Parathyroid adenoma (tissue), 2 donors: Measurements from ENCODE around the gene UBE2H.

Experiments
- H2AFZ ChIP-seq: fragments of 300-600 bp; sonication (generic); one replicate; pipeline ENCODE4 v1.7.0; 2017; ENCODE audit warnings: antibody characterized with exemption, mild to moderate bottlenecking
- H3K27ac ChIP-seq: fragments of 300-600 bp; sonication (generic); one replicate; pipeline ENCODE4 v1.7.0; 2017
- H3K27me3 ChIP-seq: fragments of 300-600 bp; sonication (generic); one replicate; pipeline ENCODE4 v1.7.0; 2017; ENCODE audit warnings: low read length; ENCODE audit not compliant: control insufficient read depth, insufficient read depth
- H3K36me3 ChIP-seq: fragments of 300-600 bp; sonication (generic); one replicate; pipeline ENCODE4 v1.7.0; 2017; ENCODE audit warnings: low read length; ENCODE audit not compliant: control insufficient read depth, insufficient read depth
- H3K4me1 ChIP-seq: fragments of 300-600 bp; sonication (generic); one replicate; pipeline ENCODE4 v1.7.0; 2017; ENCODE audit warnings: control low read depth
- H3K4me2 ChIP-seq: fragments of 300-600 bp; sonication (generic); one replicate; pipeline ENCODE4 v1.7.0; 2017; ENCODE audit warnings: low read length
- H3K4me3 ChIP-seq: fragments of 300-600 bp; sonication (generic); one replicate; pipeline ENCODE4 v1.7.0; 2017; ENCODE audit warnings: low read depth, low read length
- H3K79me2 ChIP-seq: fragments of 300-600 bp; sonication (generic); one replicate; pipeline ENCODE4 v1.7.0; 2017; ENCODE audit warnings: control low read depth
- H3K9ac ChIP-seq: fragments of 300-600 bp; sonication (generic); one replicate; pipeline ENCODE4 v1.7.0; 2017; ENCODE audit warnings: mild to moderate bottlenecking
- H3K9me3 ChIP-seq: fragments of 300-600 bp; sonication (generic); one replicate; pipeline ENCODE4 v1.7.0; 2017; ENCODE audit warnings: low read length; ENCODE audit not compliant: control insufficient read depth
- CTCF ChIP-seq: fragments of 300-600 bp; sonication (generic); IDR thresholded peaks from one replicate; pipeline ENCODE4 v1.7.0; 2017; ENCODE audit warnings: antibody characterized with exemption, mild to moderate bottlenecking
- donor health status: primary hyperparathyroidism.

UBE2H gene

GRCh38 chr7:129800901-129801300 lies 151.9 kb downstream of the UBE2H start:
- no peaks in the 10 kb centered on the region for H3K9me3 ChIP-seq
- no peak overlapping the region for H3K4me2 ChIP-seq
- H3K4me3 ChIP-seq = no peak overlapping the region
- H3K9ac ChIP-seq = no peak overlapping the region
- no peak overlapping the region for H2AFZ ChIP-seq
- H3K27ac ChIP-seq = no peak overlapping the region
- no peaks in the 10 kb centered on the region for H3K4me1 ChIP-seq
- H3K79me2 ChIP-seq = no peaks in the 10 kb centered on the region
- no peaks in the 10 kb centered on the region for H3K27me3 ChIP-seq
- no peaks in the 10 kb centered on the region for H3K36me3 ChIP-seq
- TF ChIP-seq CTCF = no peak

GRCh38 chr7:129799350-129799955 lies 153.3 kb downstream of the UBE2H start:
- H3K9ac ChIP-seq = no peak overlapping the region
- H3K4me3 ChIP-seq = no peak overlapping the region
- H2AFZ ChIP-seq = no peak overlapping the region
- no peak for TF ChIP-seq CTCF
- H3K4me2 ChIP-seq = no peak overlapping the region
- H3K27me3 ChIP-seq = no peaks in the 10 kb centered on the region
- no peaks in the 10 kb centered on the region for H3K36me3 ChIP-seq
- H3K4me1 ChIP-seq = no peaks in the 10 kb centered on the region
- H3K27ac ChIP-seq = no peak overlapping the region
- H3K79me2 ChIP-seq = no peaks in the 10 kb centered on the region
- no peaks in the 10 kb centered on the region for H3K9me3 ChIP-seq

GRCh38 chr7:129798616-129799349 lies 154.0 kb downstream of the UBE2H start:
- H3K27ac ChIP-seq = no peak overlapping the region
- no peaks in the 10 kb centered on the region for H3K4me1 ChIP-seq

GRCh38 chr7:129797214-129797789 lies 155.5 kb downstream of the UBE2H start:
- Histone ChIP-seq H2AFZ (no peak overlapping the region), H3K9ac (no peak overlapping the region), H3K27ac (no peak overlapping the region), H3K4me3 (no peak overlapping the region), H3K79me2 (no peaks in the 10 kb centered on the region), H3K36me3 (no peaks in the 10 kb centered on the region), H3K27me3 (no peaks in the 10 kb centered on the region), H3K9me3 (no peaks in the 10 kb centered on the region), H3K4me1 (no peaks in the 10 kb centered on the region), H3K4me2 (no peak overlapping the region)
- TF ChIP-seq CTCF = no peak

More at GRCh38 chr7:129798616-129799349, 154.0 kb downstream of the UBE2H start:
- Histone ChIP-seq H3K79me2 (no peaks in the 10 kb centered on the region), H3K9ac (no peak overlapping the region), H3K36me3 (no peaks in the 10 kb centered on the region), H3K27me3 (no peaks in the 10 kb centered on the region), H3K9me3 (no peaks in the 10 kb centered on the region), H2AFZ (no peak overlapping the region), H3K4me2 (no peak overlapping the region), H3K4me3 (no peak overlapping the region)
- TF ChIP-seq CTCF = no peak
